ENCODE data around the gene DLD. TPM values are rescaled to one million over a fixed set of nuclear protein-coding genes. Genes with fewer than 3 reads are reported as not detected.

The DLD gene
- total and polyA plus RNA-seq, 2 of the 13 experiments (the other 11 are each of a cell fraction or from before 2014, with no cell fraction given): 56.8 to 95.2 TPM

DNA sequence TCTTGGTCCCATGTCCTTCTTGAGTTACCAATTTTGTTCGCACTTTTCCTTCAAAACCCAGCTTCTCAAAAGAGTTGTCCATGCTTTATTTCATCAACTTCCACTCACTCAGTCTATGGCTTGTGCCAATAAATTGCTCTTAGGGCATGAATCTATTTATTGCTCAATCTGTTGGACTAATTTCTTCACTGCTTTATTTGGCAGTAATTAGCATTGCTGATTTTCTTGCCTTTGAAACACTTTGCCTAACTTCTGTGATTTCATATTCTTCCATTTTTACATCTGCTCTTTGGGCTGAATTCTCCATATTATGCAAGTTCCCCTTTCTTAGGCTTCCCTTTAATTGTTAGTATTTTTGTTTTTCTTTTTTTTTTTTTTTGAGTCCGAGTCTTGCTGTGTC lies 16.8 kb downstream of the DLD start:
- WGBS (ENCODE audit: low lambda C conversion rate): 95% methylated on average over 2 of the region's 2 CpGs
- FAIRE-seq (no peak), DNase-seq (ENCODE audit: low spot score) (no peak), ATAC-seq (no peak)
- H3K36me3 ChIP-seq (replicated peaks in 1 of 2; ENCODE audit: control insufficient read depth in 1 of 2, insufficient read depth in 2 of 2, low read length in 2 of 2): peaks cover 9 to 89% of the 10 kb centered on the region in 2 experiments
- no peak overlapping the region for H2AFZ ChIP-seq (ENCODE audit: low read length)
- H4K20me1 ChIP-seq (ENCODE audit: insufficient read depth, low read length): no peaks in the 10 kb centered on the region
- no peaks in the 10 kb centered on the region for H3K79me2 ChIP-seq (ENCODE audit: insufficient read depth, low read length)
- H3K4me2 ChIP-seq (ENCODE audit: low read depth, low read length): no peak overlapping the region
- no peaks in the 10 kb centered on the region for H3K4me1 ChIP-seq (ENCODE audit: insufficient read depth, low read length)
- in situ Hi-C loops (cut with HindIII; ENCODE audit: extremely low pct_ligation_motif_present, low pct_unique_long_range_greater_than_20kb) (no loop called here), intact Hi-C loops (cut with micrococcal nuclease; ENCODE audit: unreplicated experiment) (no loop called here)
- no peaks in the 10 kb centered on the region for H3K9me3 ChIP-seq (ENCODE audit: low read length)
- no peaks in the 10 kb centered on the region for H3K27me3 ChIP-seq (ENCODE audit: control insufficient read depth in 1 of 2, insufficient read depth in 2 of 2, low read length in 2 of 2)
- H3K4me3 ChIP-seq (replicated peaks in 1 of 3; ENCODE audit: insufficient read depth in 1 of 3, low read depth in 2 of 3, low read length in 3 of 3): no peak overlapping the region
- ChIA-PET CTCF (ENCODE audit: low intra/inter-chr PET ratio, low total read pairs) (no interaction called here), POLR2A (no interaction called here)
- BruUV-seq (replicated peaks): no TSS peak
- H3K27ac ChIP-seq (ENCODE audit: extremely low read length, insufficient read depth, low read length): no peak overlapping the region
- TF ChIP-seq PCBP2 (optimal IDR thresholded peaks at IDR 0.05; ENCODE audit: low read depth, low read length, poor library complexity, severe bottlenecking) (no peak), ZNF235 (CRISPR knock-in tag; IDR thresholded peaks at IDR 0.05; ENCODE audit: borderline replicate concordance) (no peak), ZNF839 (CRISPR knock-in tag; IDR thresholded peaks at IDR 0.05; ENCODE audit: borderline replicate concordance) (no peak)
- TF ChIP-seq, protein P1, sequence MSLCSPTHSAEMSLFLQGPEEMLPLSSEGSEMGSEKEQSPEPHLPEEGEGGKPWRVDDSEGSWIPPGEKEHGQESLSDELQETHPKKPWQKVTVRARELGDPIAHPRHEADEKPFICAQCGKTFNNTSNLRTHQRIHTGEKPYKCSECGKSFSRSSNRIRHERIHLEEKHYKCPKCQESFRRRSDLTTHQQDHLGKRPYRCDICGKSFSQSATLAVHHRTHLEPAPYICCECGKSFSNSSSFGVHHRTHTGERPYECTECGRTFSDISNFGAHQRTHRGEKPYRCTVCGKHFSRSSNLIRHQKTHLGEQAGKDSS (CRISPR knock-in tag; IDR thresholded peaks at IDR 0.05; ENCODE audit: borderline replicate concordance, low read depth): no peak
- H3K9ac ChIP-seq (ENCODE audit: insufficient read depth, low read depth, low read length): no peak overlapping the region

DNA sequence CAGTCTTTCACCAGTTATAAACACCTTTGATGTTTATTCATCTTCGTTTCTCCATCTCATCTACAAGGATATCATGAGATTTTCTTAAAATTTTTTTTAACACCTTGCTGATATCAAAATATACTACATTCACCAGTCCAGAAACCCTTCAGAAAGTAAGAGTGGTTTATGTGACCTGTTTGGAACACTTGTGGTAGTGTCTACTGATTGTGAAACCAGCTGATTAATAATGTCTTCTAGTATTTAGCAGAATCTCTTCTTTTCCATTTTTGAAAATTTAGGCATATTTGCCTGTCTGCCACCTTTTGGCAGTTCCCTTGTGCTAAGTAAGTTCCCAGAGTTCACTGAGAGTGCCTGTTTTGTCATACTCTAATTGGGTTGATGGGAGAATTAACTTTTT lies 18.5 kb downstream of the DLD start:
- no peak overlapping the region for H3K4me2 ChIP-seq (ENCODE audit: low read depth, low read length)
- no peak for TF ChIP-seq ZFP36L1 (CRISPR knock-in tag; IDR thresholded peaks at IDR 0.05)
- TF ChIP-seq ZNF501 (CRISPR knock-in tag; IDR thresholded peaks at IDR 0.05): no peak
- TF ChIP-seq NFYB (CRISPR knock-in tag; IDR thresholded peaks at IDR 0.05): no peak
- no peak for TF ChIP-seq RBAK (CRISPR knock-in tag; IDR thresholded peaks at IDR 0.05)
- no peak for TF ChIP-seq ZEB1 (IDR thresholded peaks at IDR 0.05; ENCODE audit: insufficient replicate concordance, low read depth)
- BruUV-seq (replicated peaks): no TSS peak
- H3K4me3 ChIP-seq (replicated peaks in 1 of 3; ENCODE audit: insufficient read depth in 1 of 3, low read depth in 2 of 3, low read length in 3 of 3): no peak overlapping the region
- H3K27ac ChIP-seq (ENCODE audit: extremely low read length, insufficient read depth, low read length): no peak overlapping the region
- no peaks in the 10 kb centered on the region for H3K4me1 ChIP-seq (ENCODE audit: insufficient read depth, low read length)
- H2AFZ ChIP-seq (ENCODE audit: low read length): no peak overlapping the region
- in situ Hi-C loops (cut with HindIII; ENCODE audit: extremely low pct_ligation_motif_present, low pct_unique_long_range_greater_than_20kb): no loop called here
- intact Hi-C loops (cut with micrococcal nuclease; ENCODE audit: unreplicated experiment): no loop called here
- FAIRE-seq (no peak), ATAC-seq (no peak), DNase-seq (ENCODE audit: low spot score) (no peak)
- H3K9me3 ChIP-seq (ENCODE audit: low read length): no peaks in the 10 kb centered on the region
- peaks cover 8 to 82% of the 10 kb centered on the region in 2 experiments for H3K36me3 ChIP-seq (replicated peaks in 1 of 2; ENCODE audit: control insufficient read depth in 1 of 2, insufficient read depth in 2 of 2, low read length in 2 of 2)
- WGBS (ENCODE audit: low lambda C conversion rate): 100% methylated on average over 1 of the region's 1 CpG
- peaks cover 2% of the 10 kb centered on the region for H3K79me2 ChIP-seq (ENCODE audit: insufficient read depth, low read length)
- ChIA-PET POLR2A (no interaction called here), CTCF (ENCODE audit: low intra/inter-chr PET ratio, low total read pairs) (no interaction called here)
- H3K9ac ChIP-seq (ENCODE audit: insufficient read depth, low read depth, low read length): no peak overlapping the region
- H4K20me1 ChIP-seq (ENCODE audit: insufficient read depth, low read length): no peaks in the 10 kb centered on the region
- H3K27me3 ChIP-seq (ENCODE audit: control insufficient read depth in 1 of 2, insufficient read depth in 2 of 2, low read length in 2 of 2): no peaks in the 10 kb centered on the region

Data from HepG2 (cell line).